Upper lobe of left lung (tissue), 6 donors: ENCODE data around the gene VRK2. TPM values are rescaled to one million over a fixed set of nuclear protein-coding genes. Genes with fewer than 3 reads are reported as not detected.
A peak's percentile ranks its signal among the peaks of the same experiment; 100 is the strongest.

Source experiments
- ATAC-seq, 2 donors: fragments of 200-7000 bp; cut with Tn5 transposase; one replicate each; pipeline ENCODE4 v1.9.1; 2022; ENCODE audit warnings: mild to moderate bottlenecking in 2 of 2, moderate library complexity in 2 of 2; ENCODE audit not compliant: low FRiP score in 2 of 2
- DNase-seq, 2 donors: peaks; one replicate each; pipeline ENCODE4 v3.0.0-alpha.2; 2019 to 2020
- H3K27ac ChIP-seq, 4 donors: fragments of 200-600 bp; sonication (generic); one replicate each; pipeline ENCODE4 v1.5.1; 2016 to 2019
- H3K27me3 ChIP-seq, 4 donors: fragments of 200-600 bp; sonication (generic); one replicate each; pipeline ENCODE4 v1.5.1; 2017 to 2019
- H3K36me3 ChIP-seq, 4 donors: fragments of 200-600 bp; sonication (generic); one replicate each; pipeline ENCODE4 v1.5.1; 2016 to 2019
- H3K4me1 ChIP-seq, 4 donors: fragments of 200-600 bp; sonication (generic); one replicate each; pipeline ENCODE4 v1.5.1; 2018 to 2019
- H3K4me3 ChIP-seq, 4 donors: fragments of 200-600 bp; sonication (generic); one replicate each; pipeline ENCODE4 v1.5.1; 2017 to 2019; ENCODE audit warnings: mild to moderate bottlenecking in 2 of 4, moderate library complexity in 1 of 4
- H3K9me3 ChIP-seq, 4 donors: fragments of 200-600 bp; sonication (generic); one replicate each; pipeline ENCODE4 v1.5.1; 2018 to 2019
- CTCF ChIP-seq, 6 experiments: fragments of 450-650 bp in 4 of 6; fragments of 200-600 bp in 2 of 6; sonication (generic) in 2 of 6; IDR thresholded peaks; one replicate each; pipeline ENCODE4 v1.5.1; 2016 to 2019; ENCODE audit warnings: antibody characterized with exemption in 6 of 6
- EP300 ChIP-seq, 4 donors: sonication (generic); formaldehyde crosslinking; IDR thresholded peaks; one replicate each; pipeline ENCODE4 v1.5.1; 2017; ENCODE audit warnings: antibody characterized with exemption in 4 of 4, control low read depth in 2 of 4
- POLR2A ChIP-seq, 4 donors: fragments of 450-650 bp; IDR thresholded peaks; one replicate each; pipeline ENCODE4 v1.5.1; 2016 to 2017; ENCODE audit warnings: antibody characterized with exemption in 4 of 4, mild to moderate bottlenecking in 2 of 4
- POLR2AphosphoS5 ChIP-seq, 2 donors: sonication (generic); formaldehyde crosslinking; IDR thresholded peaks; one replicate each; pipeline ENCODE4 v1.5.1; 2017; ENCODE audit warnings: antibody characterized with exemption in 2 of 2
- WGBS, 2 donors: methylation state at CpG; one replicate each; pipeline ENCODE4 v1.1.5; 2017 to 2018; 5-methylcytosine and 5-hydroxymethylcytosine counted together
- total RNA-seq, 6 donors: library from RNA; depleted of rRNA in 4 of 6; stranded (reverse); fragments of >200 nt in 4 of 6; gene quantifications; one replicate each; pipeline versions ENCODE4 v1.1.0 to v1.2.1, GENCODE V29; 2016 to 2021
- donor health status: DM: no; HTN: no; CAD: no; lungs with moderate emphysema.
- donor health status: DM: no; HTN: yes; CAD: no; lungs with severe emphysema.

VRK2 gene
- 10 to 100 TPM; 15.6 to 28.1 (median 22.8) TPM for total RNA-seq

GRCh38 chr2:58046585-58047372 lies at the start of gene VRK2:
Gene VRK2, plus strand, starts transcription at chr2:58046806. Its CDS starts 2,026 bp downstream, at chr2:58048832.
- WGBS, 2 donors, result 0% methylated on average over 67 of the region's 76 CpGs; no CpG with 5 or more reads in 1 of the 2 donors
- peak within 1 kb of the TSS; percentile 92 to 98 (median 96) for H3K27ac ChIP-seq
- H3K9me3 ChIP-seq, result no peaks in the 10 kb centered on the region
- H3K4me1 ChIP-seq, result peaks cover 12 to 23% (median 15%) of the 10 kb centered on the region in 4 donors
- peak within 1 kb of the TSS; percentile 63 to 73 (median 66) for H3K4me3 ChIP-seq
- peak; percentile 46 to 94 (median 80) for TF ChIP-seq POLR2A (IDR thresholded peaks at IDR 0.05)
- TF ChIP-seq EP300 (IDR thresholded peaks at IDR 0.05), result no peak
- TF ChIP-seq CTCF (IDR thresholded peaks at IDR 0.05), result peak in 3 of 6 experiments; percentile 15 to 33 (median 31)
- peak; percentile 77 to 83 for TF ChIP-seq POLR2AphosphoS5 (IDR thresholded peaks at IDR 0.05)
- no peaks in the 10 kb centered on the region for H3K27me3 ChIP-seq
- DNase-seq, result peak; percentile 95 to 97
- peak; percentile 99 for ATAC-seq
- H3K36me3 ChIP-seq, result peaks cover 0 to 4% (median 0%) of the 10 kb centered on the region in 4 donors

- WGBS, 2 donors, result 87 to 89% methylated on average over 2 of the region's 2 CpGs
Observed at GRCh38 chr2:58006256-58006951, 40.2 kb upstream of the VRK2 start.

GRCh38 chr2:58006952-58007284 lies 39.7 kb upstream of the VRK2 start:
- 50 to 96% methylated on average over 1 of the region's 1 CpG for WGBS, 2 donors
- no peaks in the 10 kb centered on the region for H3K36me3 ChIP-seq
- DNase-seq, result no peak
- H3K4me1 ChIP-seq, result no peaks in the 10 kb centered on the region
- H3K4me3 ChIP-seq, result no peak overlapping the region
- no peak overlapping the region for H3K27ac ChIP-seq
- TF ChIP-seq POLR2A (IDR thresholded peaks at IDR 0.05) (no peak), EP300 (IDR thresholded peaks at IDR 0.05) (no peak), CTCF (IDR thresholded peaks at IDR 0.05) (no peak), POLR2AphosphoS5 (IDR thresholded peaks at IDR 0.05) (no peak)
- no peaks in the 10 kb centered on the region for H3K27me3 ChIP-seq
- H3K9me3 ChIP-seq, result no peaks in the 10 kb centered on the region
- ATAC-seq, result no peak

More at GRCh38 chr2:58006256-58006951, 40.2 kb upstream of the VRK2 start:
- TF ChIP-seq EP300 (IDR thresholded peaks at IDR 0.05) (no peak), CTCF (IDR thresholded peaks at IDR 0.05) (no peak), POLR2A (IDR thresholded peaks at IDR 0.05) (no peak), POLR2AphosphoS5 (IDR thresholded peaks at IDR 0.05) (no peak)
- Histone ChIP-seq H3K27me3 (no peaks in the 10 kb centered on the region), H3K4me1 (no peaks in the 10 kb centered on the region), H3K36me3 (no peaks in the 10 kb centered on the region), H3K4me3 (no peak overlapping the region), H3K9me3 (no peaks in the 10 kb centered on the region), H3K27ac (no peak overlapping the region)
- ATAC-seq, result no peak
- no peak for DNase-seq

- H3K27ac ChIP-seq, result no peak overlapping the region
- no peaks in the 10 kb centered on the region for H3K36me3 ChIP-seq
- 63 to 67% methylated on average over 1 of the region's 1 CpG for WGBS, 2 donors
- no peak for ATAC-seq
- H3K9me3 ChIP-seq, result no peaks in the 10 kb centered on the region
- no peak for DNase-seq
- TF ChIP-seq CTCF (IDR thresholded peaks at IDR 0.05) (no peak), POLR2A (IDR thresholded peaks at IDR 0.05) (no peak), EP300 (IDR thresholded peaks at IDR 0.05) (no peak), POLR2AphosphoS5 (IDR thresholded peaks at IDR 0.05) (no peak)
- no peak overlapping the region for H3K4me3 ChIP-seq
- H3K27me3 ChIP-seq, result no peaks in the 10 kb centered on the region
- H3K4me1 ChIP-seq, result no peaks in the 10 kb centered on the region
Observed at GRCh38 chr2:58010599-58010998, 36.0 kb upstream of the VRK2 start.
